Hepatocyte (in vitro differentiated cells): Measurements from ENCODE around the gene RMND1.
"Not testable (repeated sequence)": the region's sequence is repeated elsewhere in the genome, so short reads cannot be mapped to it uniquely, and the experiment has no call there.

Source experiments
- CTCF ChIP-seq: fragments of 200-600 bp; sonication (generic); IDR thresholded peaks from 2 replicates; pipeline ENCODE4 v1.5.1; 2016; ENCODE audit warnings: antibody characterized with exemption, mild to moderate bottlenecking; ENCODE audit not compliant: poor library complexity
- EZH2phosphoT487 ChIP-seq: fragments of 200-600 bp; sonication (generic); IDR thresholded peaks from one replicate; pipeline ENCODE4 v1.6.1; 2018; ENCODE audit warnings: antibody characterized with exemption, mild to moderate bottlenecking, low read depth, moderate library complexity; ENCODE audit not compliant: unreplicated experiment, severe bottlenecking

GRCh38 chr6:151356983-151357382, 94.9 kb downstream of the RMND1 start:
- TF ChIP-seq CTCF, EZH2phosphoT487: not testable (repeated sequence)
